Germinal center (tissue), 1 donor: Measurements from ENCODE around the gene AGAP1.

Experiments used
- DNase-seq: peaks from one replicate; pipeline ENCODE4 v3.0.0; 2012; ENCODE audit warnings: mixed read lengths, low spot score

Gene AGAP1

GRCh38 chr2:235489897-235490296 is 3.9 kb upstream of the AGAP1 start:
- no peak for DNase-seq

DNA sequence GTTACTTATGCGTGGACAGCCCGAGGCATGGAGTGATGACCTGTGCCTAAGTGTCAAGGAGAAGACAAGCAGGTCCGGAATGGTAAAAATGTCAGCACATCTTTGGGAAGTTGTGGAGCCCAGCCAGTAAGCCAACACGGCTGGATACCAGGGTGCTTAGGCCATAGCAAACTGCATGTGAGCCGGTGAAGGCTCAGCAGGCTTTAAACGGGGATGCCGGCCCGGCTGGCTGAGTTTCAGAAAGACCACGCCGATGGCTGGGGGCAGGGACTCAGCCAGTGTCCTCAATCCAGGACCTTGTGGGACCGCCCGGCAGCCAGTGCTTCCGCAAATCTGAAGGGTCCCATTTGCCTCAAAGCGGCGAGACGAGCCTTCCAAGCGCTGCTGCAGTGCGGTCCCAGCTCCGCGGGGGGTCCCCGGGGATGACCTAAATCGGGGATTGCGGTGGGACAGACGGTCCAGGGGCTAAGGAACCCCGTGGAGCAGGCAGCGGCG is 946 bp upstream of the AGAP1 start:
- no peak for DNase-seq

- DNase-seq, result no peak
Observed at GRCh38 chr2:235493402-235493774, 455 bp upstream of the AGAP1 start.

DNA sequence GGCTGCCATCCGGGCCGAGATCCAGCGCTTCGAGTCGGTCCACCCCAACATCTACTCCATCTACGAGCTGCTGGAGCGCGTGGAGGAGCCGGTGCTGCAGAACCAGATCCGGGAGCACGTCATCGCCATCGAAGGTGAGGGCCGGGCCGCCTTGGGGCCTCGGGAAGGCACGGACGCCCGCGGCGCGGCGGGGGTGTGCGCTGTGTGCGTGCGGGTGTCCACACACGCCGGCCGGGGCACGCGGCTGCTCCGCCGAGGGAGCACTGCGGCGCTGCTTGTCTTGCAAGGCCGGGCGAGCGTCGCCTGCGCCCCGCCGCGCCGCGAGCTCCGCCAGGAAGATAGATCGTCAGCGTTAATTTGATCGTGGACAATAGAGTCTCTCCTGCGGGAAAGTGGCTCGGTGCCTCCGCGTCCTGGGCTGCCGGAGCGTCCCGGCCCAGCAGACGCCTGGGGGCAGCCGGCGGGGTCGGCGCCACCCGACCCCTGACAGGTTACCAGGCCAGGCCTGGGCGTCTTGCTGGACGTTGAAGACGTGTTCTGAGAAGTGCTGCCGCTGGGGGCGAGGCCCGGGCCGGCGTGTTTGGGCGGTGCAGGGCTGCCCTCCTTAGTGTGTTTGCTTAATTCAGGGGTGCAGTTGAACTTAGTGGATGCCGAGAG is 1.0 kb downstream of the AGAP1 start:
- DNase-seq, result no peak

DNA sequence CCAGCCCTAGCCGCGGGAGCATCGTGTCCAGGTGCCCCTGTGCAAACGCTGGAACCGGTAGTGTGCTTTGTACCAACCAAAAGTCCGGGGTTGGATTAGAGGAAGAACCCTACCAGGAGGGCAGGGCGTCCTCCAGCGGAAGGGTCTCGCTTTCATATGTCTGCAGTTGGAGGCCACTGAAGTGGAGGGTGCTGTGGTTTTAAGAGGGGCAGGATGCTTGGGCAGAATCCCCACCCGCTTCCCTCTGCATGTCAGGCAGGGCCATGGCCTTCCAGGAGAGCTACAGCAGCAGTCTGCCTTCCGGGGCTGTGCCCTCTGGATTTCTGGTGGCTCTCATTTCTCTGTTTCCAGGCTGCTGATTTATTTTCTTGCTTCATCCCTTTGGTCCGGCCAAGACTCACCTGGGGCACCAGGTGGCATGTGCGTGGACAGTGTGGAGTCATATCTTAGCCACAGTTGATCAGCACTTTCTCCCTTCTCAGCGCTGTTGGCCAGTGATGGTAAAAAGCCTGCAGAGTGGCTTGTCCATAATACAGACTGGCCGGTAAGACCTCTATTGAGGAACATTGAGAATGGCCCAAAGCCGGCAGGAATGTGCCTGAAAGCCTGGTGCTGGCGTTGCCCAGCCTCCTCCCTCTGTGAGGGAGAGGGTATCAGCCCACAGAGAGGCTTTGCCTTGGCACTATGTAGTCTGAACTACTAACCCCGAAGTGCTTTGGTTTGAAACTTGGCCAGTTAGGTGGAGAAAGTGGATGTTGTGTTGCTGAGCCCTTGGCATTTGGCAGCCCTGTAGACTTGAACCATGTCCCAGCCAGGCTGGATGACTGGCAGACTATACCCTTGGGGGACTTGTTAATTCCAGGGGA is 1.8 kb downstream of the AGAP1 start:
- no peak for DNase-seq

DNA sequence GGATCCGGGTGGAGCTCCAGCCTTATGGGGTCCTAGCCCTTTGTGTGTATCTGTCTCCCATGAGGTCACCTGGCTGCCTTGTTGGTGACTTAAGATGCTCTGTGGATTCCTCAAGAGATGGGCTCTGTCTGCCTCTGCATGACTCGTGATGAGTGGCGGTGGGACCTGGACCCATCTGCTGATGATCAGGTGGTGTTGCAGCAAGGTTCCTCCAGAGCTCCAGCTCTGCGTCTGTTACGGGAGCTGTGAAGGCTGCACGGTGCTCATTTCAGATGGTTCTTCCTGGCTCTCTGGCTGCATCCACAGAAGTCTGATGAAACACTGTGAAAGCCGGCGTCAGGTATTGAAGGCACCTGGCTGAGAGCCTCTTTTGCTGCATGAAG is 2.4 kb downstream of the AGAP1 start:
- no peak for DNase-seq

- DNase-seq, result no peak
Observed at GRCh38 chr2:235497096-235497495, 3.3 kb downstream of the AGAP1 start.

GRCh38 chr2:235498541-235498940 is 4.7 kb downstream of the AGAP1 start:
- no peak for DNase-seq

DNA sequence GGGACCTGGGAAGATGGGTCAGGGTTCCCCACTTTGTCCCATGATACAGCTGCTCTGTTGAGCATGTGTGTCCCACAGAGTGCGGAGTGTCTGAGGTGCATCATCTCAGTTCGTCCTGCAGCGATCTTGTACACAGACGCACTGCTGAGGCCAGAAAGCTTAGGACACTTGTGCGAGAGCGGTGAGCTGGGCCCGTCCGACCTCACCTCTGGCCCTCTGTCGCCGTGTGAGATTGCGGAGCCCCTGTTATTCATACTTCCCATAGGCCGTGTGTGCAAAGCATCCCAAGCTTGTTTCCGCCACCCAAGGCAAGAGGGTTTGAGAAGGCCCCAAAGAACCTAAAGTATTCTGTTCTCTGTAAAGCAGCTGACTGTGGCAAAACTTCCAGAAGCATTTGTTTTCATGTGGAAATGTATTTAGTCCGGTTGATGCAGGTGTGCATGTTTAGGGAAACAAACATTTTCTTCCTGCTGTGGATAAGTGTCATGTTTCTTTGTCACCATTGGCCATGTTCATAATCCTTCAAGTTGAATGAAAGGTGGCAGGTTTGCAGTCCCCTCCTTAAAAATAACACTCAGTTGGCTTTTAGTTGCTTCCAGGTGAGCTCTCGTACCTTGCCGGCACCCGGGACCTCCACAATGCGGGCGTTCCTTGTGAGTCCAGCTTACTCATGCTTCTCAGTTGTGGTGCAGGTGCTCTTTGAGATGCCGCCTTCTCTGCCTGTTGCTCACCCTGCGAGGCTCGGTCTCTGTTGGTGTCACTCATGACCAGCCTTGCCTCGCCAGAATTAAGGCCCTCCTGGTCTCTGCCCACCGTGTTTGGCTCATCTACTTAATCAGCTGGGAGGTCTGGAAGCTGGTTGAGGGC is 5.3 kb downstream of the AGAP1 start:
- DNase-seq, result no peak

GRCh38 chr2:235500110-235500760 is 6.4 kb downstream of the AGAP1 start:
- no peak for DNase-seq

DNA sequence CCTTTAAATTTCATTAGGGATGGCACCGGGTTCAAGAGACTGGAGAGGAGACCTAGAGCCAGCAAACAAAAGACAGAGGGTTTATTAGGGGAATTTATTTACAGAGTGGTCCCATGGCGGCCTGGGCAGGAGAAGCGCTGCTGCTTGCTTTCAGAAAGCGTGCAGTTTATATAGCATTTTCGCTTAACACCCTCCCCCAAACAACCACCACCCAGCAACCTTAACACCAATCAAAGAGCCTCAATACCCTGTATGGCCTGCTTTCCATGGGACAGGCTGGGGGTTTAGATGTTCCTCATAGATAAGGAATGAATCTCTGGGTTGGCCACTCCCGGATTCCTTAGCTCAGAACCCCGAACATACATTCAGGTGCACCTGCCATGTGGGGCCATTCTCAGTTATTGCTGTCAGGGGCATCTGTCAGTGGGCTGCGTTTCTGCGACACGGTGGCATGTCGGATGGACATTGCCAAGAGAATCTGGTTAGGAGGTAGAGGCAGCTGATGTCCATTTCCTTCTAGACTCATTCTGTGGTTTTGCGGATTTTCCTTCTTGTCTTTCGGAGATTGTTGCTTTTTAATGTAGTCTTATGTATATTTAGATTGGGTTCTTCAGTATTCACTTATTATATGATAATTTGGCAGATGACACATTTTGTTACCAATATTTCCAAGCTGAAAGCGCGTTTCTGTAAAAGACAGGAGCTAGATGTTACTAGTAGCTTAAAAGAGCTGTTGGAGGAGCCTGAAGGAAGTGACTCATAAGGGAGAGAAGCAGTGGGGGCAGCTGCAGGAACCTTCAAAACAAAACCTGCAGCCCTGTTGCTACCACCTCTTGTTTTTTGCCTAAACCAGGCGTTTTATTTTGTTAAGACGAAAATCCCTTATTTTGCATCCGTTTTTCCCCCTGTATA is 7.2 kb downstream of the AGAP1 start:
- no peak for DNase-seq

GRCh38 chr2:235501673-235502031 is 7.8 kb downstream of the AGAP1 start:
- DNase-seq, result no peak

DNA sequence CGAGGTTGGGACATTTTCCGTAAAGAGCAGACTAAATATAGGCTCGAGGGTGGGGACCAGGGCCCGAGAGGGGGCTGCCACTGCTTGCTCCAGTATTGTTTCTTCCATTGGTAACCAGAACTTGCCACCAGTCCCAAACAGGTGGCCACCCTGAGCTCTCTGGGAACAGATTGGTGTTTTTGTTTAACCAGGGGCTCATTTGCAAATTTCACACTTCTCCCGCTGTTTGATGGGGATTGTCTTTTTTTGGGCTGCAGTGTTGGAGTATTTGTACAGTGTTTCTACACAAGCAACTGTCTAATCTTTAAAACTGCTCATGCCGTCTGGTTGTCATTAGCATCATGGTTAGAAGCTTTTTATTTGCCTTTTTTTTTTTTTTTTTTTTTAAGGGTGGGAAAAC is 8.5 kb downstream of the AGAP1 start:
- DNase-seq, result no peak

DNA sequence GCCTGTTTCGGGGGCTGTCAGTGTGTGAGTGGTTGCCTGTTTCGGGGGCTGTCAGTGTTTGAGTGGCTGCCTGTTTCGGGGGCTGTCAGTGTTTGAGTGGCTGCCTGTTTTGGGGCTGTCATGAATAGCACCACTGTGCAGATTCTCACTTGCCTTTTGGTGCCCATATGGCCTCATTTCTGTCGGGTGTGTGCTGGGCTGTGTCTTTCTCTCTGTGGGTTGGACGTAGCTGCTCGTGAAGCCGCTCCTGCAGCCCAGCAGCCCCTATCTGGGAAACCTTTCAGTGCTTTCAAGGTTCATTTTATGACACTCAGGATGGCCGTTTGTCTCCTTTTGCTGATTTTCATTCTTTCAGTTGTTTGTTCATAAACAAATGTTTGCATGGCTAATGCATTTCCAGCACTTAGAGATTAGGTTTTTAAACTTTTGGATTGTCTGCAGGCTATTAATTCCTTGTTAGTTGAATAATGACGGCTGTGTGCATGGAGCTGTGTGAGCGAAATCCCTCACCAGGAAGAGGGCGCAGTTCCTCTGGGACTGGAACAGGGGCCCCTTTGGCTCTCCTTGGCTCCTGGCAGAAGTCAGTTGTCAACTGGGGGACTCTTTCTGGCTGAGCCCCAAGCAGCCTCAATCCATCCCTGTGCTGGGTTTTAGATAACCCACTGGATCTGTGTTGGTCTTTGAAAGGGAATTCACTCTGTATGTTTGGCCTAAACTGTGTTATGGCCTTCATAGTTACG is 10.8 kb downstream of the AGAP1 start:
- no peak for DNase-seq

DNA sequence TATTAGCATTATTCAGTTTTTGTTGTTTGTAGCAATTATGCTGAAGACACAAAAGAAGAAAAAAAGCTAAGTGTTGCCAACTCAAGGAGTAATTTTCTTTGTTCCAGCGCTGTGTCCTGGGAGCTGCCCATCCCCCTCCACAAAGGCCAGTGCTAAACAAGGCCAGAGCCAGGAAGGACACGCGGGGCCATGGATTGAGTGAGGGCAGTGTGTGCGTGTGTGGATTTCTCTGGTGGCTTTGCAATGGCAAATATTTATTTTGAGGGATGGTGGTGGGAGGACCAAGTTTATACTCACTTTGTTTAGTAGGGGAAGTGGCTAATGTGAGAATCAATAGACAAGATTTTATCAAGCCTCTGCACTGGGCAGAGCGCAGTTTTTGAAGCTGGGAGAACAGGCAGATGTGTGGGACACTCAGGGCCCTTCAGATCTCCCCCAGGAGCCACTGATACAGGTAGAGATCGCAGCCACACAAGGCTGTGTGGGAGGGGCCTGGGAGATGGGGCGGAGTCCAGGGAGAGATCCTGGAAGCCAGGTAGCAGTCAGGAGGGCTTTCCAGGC is 11.4 kb downstream of the AGAP1 start:
- DNase-seq, result no peak

GRCh38 chr2:235506291-235506996 is 12.6 kb downstream of the AGAP1 start:
- DNase-seq, result no peak

GRCh38 chr2:235506997-235507615 is 13.3 kb downstream of the AGAP1 start:
- no peak for DNase-seq

DNA sequence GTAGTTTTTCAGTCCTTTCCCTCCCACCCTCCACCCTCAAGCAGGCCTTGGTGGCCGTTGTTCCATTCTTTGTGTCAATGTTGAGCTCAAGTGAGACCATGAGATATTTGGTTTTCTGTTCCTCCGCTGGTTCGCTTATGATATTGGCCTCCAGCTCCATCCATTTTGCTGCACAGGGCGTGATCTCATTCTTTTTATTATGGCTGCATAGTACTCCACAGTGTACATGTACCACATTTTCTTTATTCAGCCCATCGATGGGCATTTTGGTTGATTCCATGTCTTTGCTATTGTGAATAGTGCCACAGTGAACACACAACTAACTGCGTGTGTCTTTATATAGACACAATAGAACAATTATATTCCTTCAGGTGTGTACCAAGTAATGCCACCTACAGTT is 14.1 kb downstream of the AGAP1 start:
- DNase-seq, result no peak
